Medulla oblongata (tissue), 1 donor: ENCODE results near the gene OMA1.
A peak's percentile ranks its signal among the peaks of the same experiment; 100 is the strongest.
"Not testable (repeated sequence)": the region's sequence is repeated elsewhere in the genome, so short reads cannot be mapped to it uniquely, and the experiment has no call there.

Experiments
- DNase-seq: peaks from one replicate; pipeline ENCODE4 v3.0.0-alpha.2; 2015; ENCODE audit errors: extremely low spot score

OMA1 gene

GRCh38 chr1:58573705-58574591, 27.4 kb upstream of the OMA1 start:
- DNase-seq, result no peak

- DNase-seq, result no peak
Measured at GRCh38 chr1:58573138-58573537, 26.6 kb upstream of the OMA1 start.

GRCh38 chr1:58572690-58573089, 26.2 kb upstream of the OMA1 start:
- DNase-seq, result no peak

GRCh38 chr1:58571616-58572015, 25.1 kb upstream of the OMA1 start:
- no peak for DNase-seq

GRCh38 chr1:58570817-58571216, 24.3 kb upstream of the OMA1 start:
- no peak for DNase-seq

- DNase-seq, result no peak
Measured at GRCh38 chr1:58570094-58570493, 23.6 kb upstream of the OMA1 start.

- no peak for DNase-seq
Measured at GRCh38 chr1:58568911-58569310, 22.4 kb upstream of the OMA1 start.

GRCh38 chr1:58568271-58568860, 21.8 kb upstream of the OMA1 start:
- DNase-seq, result no peak

GRCh38 chr1:58566339-58566738, 19.8 kb upstream of the OMA1 start:
- no peak for DNase-seq

- not testable (repeated sequence) for DNase-seq
Measured at GRCh38 chr1:58563715-58564114, 17.2 kb upstream of the OMA1 start.

GRCh38 chr1:58561633-58562032, 15.1 kb upstream of the OMA1 start:
- no peak for DNase-seq

- DNase-seq, result no peak
Measured at GRCh38 chr1:58555393-58555792, 8.9 kb upstream of the OMA1 start.

- no peak for DNase-seq
Measured at GRCh38 chr1:58551186-58552140, 4.9 kb upstream of the OMA1 start.

- not testable (repeated sequence) for DNase-seq
Measured at GRCh38 chr1:58549291-58549690, 2.8 kb upstream of the OMA1 start.

GRCh38 chr1:58548371-58548770, 1.8 kb upstream of the OMA1 start:
- DNase-seq, result no peak

- peak; percentile 80 for DNase-seq
Measured at GRCh38 chr1:58545591-58546519, 671 bp downstream of the OMA1 start.

GRCh38 chr1:58543260-58543659, 3.3 kb downstream of the OMA1 start:
- no peak for DNase-seq

GRCh38 chr1:58539553-58539952, 7.0 kb downstream of the OMA1 start:
- no peak for DNase-seq

GRCh38 chr1:58538821-58539220, 7.7 kb downstream of the OMA1 start:
- no peak for DNase-seq

- DNase-seq, result not testable (repeated sequence)
Measured at GRCh38 chr1:58531842-58532241, 14.7 kb downstream of the OMA1 start.

- DNase-seq, result no peak
Measured at GRCh38 chr1:58529284-58529683, 17.2 kb downstream of the OMA1 start.
